GM23338 (cell line): ENCODE data around the gene L3MBTL4. TPM values are rescaled to one million over a fixed set of nuclear protein-coding genes. Genes with fewer than 3 reads are reported as not detected.
"Not testable (repeated sequence)": the region's sequence is repeated elsewhere in the genome, so short reads cannot be mapped to it uniquely, and the experiment has no call there.

Experiments used
- ATAC-seq: fragments of 200-7000 bp; cut with Tn5 transposase; 3 replicates; pipeline ENCODE4 v1.9.1; 2020
- DNase-seq: peaks from one replicate; pipeline ENCODE4 v3.0.0-alpha.2; 2015; ENCODE audit warnings: low spot score
- H2AFZ ChIP-seq: fragments of 200-600 bp; sonication (generic); 2 replicates; pipeline ENCODE4 v1.8.0; 2016; ENCODE audit warnings: antibody characterized with exemption, mild to moderate bottlenecking, moderate library complexity
- H3F3A ChIP-seq: fragments of 200-600 bp; sonication (generic); replicated peaks from 2 replicates; pipeline ENCODE4 v1.8.0; 2017; ENCODE audit warnings: antibody characterized with exemption, mixed run types, low read depth
- H3K27ac ChIP-seq: fragments of 200-600 bp; sonication (generic); 2 replicates; pipeline ENCODE4 v1.6.1; 2016; ENCODE audit warnings: low read depth
- H3K27me3 ChIP-seq: fragments of 200-600 bp; sonication (generic); 2 replicates; pipeline ENCODE4 v1.8.0; 2016; ENCODE audit warnings: mild to moderate bottlenecking, mixed run types, moderate library complexity; ENCODE audit not compliant: insufficient read depth
- H3K36me3 ChIP-seq: fragments of 200-600 bp; sonication (generic); 2 replicates; pipeline ENCODE4 v1.8.0; 2016; ENCODE audit warnings: mild to moderate bottlenecking; ENCODE audit not compliant: insufficient read depth
- H3K4me1 ChIP-seq: fragments of 200-600 bp; sonication (generic); 2 replicates; pipeline ENCODE4 v1.8.0; 2016; ENCODE audit warnings: mild to moderate bottlenecking, moderate library complexity; ENCODE audit not compliant: insufficient read depth
- H3K4me2 ChIP-seq: fragments of 200-600 bp; sonication (generic); 2 replicates; pipeline ENCODE4 v1.7.1; 2017; ENCODE audit warnings: mixed run types
- H3K4me3 ChIP-seq: fragments of 200-600 bp; sonication (generic); 2 replicates; pipeline ENCODE4 v1.6.1; 2016; ENCODE audit warnings: mixed run types
- H3K79me2 ChIP-seq: fragments of 200-600 bp; sonication (generic); replicated peaks from 2 replicates; pipeline ENCODE4 v1.8.0; 2017; ENCODE audit warnings: mild to moderate bottlenecking; ENCODE audit not compliant: insufficient read depth
- H3K9me2 ChIP-seq: fragments of 200-600 bp; sonication (generic); 2 replicates; pipeline ENCODE4 v1.8.0; 2017; ENCODE audit not compliant: insufficient read depth
- H4K20me1 ChIP-seq: fragments of 200-600 bp; sonication (generic); replicated peaks from 2 replicates; pipeline ENCODE4 v1.8.0; 2017; ENCODE audit warnings: mild to moderate bottlenecking; ENCODE audit not compliant: insufficient read depth
- H3K27ac Mint-ChIP-seq: 2 replicates; pipeline ENCODE4 v1.8.0; 2020; ENCODE audit warnings: inconsistent platforms, mild to moderate bottlenecking, moderate library complexity, mixed read lengths
- H3K27me3 Mint-ChIP-seq: 3 replicates; pipeline ENCODE4 v1.8.0; 2022; ENCODE audit warnings: low read depth, mild to moderate bottlenecking, moderate library complexity, mixed read lengths, inconsistent platforms; ENCODE audit not compliant: insufficient read depth, poor library complexity
- H3K36me3 Mint-ChIP-seq: 3 replicates; pipeline ENCODE4 v1.8.0; 2021; ENCODE audit warnings: low read depth, mild to moderate bottlenecking, inconsistent platforms, moderate library complexity, mixed read lengths
- H3K4me1 Mint-ChIP-seq: 3 replicates; pipeline ENCODE4 v1.8.0; 2020; ENCODE audit warnings: mild to moderate bottlenecking, inconsistent platforms, mixed read lengths
- H3K4me3 Mint-ChIP-seq: 3 replicates; pipeline ENCODE4 v1.8.0; 2021; ENCODE audit warnings: moderate library complexity, mild to moderate bottlenecking, inconsistent platforms, mixed read lengths
- H3K9me3 Mint-ChIP-seq: 3 replicates; pipeline ENCODE4 v1.8.0; 2020; ENCODE audit warnings: moderate library complexity, mild to moderate bottlenecking, inconsistent platforms, mixed read lengths
- JUNB ChIP-seq: IDR thresholded peaks from one replicate; pipeline ENCODE4 v1.6.1; 2016; ENCODE audit warnings: antibody characterized with exemption; ENCODE audit not compliant: unreplicated experiment
- ZNF114 ChIP-seq: fragments of 250-450 bp; sonication (Bioruptor Pico); IDR thresholded peaks from 2 replicates; pipeline ENCODE4 v1.5.0; 2020; ENCODE audit warnings: mild to moderate bottlenecking, moderate library complexity
- ZNF462 ChIP-seq: fragments of 250-450 bp; sonication (Bioruptor Pico); IDR thresholded peaks from 2 replicates; pipeline ENCODE4 v1.5.0; 2020; ENCODE audit warnings: mild to moderate bottlenecking, moderate library complexity
- polyA plus RNA-seq: library from polyadenylated mRNA; unstranded; fragments of >200 nt; fragmentation: Nextera tagmentation; extraction: Ambion mirVana; gene quantifications from 2 replicates; pipeline ENCODE4 v1.2.1, GENCODE V29; 2016
- total RNA-seq: library from RNA; depleted of rRNA; stranded (reverse); fragments of >200 nt; shearing (Covaris generic); gene quantifications from 2 replicates; pipeline ENCODE4 v1.2.3, GENCODE V29; 2014

The L3MBTL4 gene
- total and polyA plus RNA-seq, 2 experiments from 2014 or later = 0.48 to 2.8 TPM

GRCh38 chr18:6185782-6186181 is 228.9 kb downstream of the L3MBTL4 start:
- DNase-seq, H3K4me3 ChIP-seq, H3K27ac Mint-ChIP-seq, H3K36me3 ChIP-seq, H3F3A ChIP-seq, H3K9me3 Mint-ChIP-seq, H3K4me3 Mint-ChIP-seq, H3K9me2 ChIP-seq, H3K27me3 Mint-ChIP-seq, H3K36me3 Mint-ChIP-seq, H3K4me2 ChIP-seq, H2AFZ ChIP-seq, H3K4me1 Mint-ChIP-seq, H3K27me3 ChIP-seq, H3K27ac ChIP-seq, H4K20me1 ChIP-seq, H3K79me2 ChIP-seq, H3K4me1 ChIP-seq, ATAC-seq: not testable (repeated sequence)

DNA sequence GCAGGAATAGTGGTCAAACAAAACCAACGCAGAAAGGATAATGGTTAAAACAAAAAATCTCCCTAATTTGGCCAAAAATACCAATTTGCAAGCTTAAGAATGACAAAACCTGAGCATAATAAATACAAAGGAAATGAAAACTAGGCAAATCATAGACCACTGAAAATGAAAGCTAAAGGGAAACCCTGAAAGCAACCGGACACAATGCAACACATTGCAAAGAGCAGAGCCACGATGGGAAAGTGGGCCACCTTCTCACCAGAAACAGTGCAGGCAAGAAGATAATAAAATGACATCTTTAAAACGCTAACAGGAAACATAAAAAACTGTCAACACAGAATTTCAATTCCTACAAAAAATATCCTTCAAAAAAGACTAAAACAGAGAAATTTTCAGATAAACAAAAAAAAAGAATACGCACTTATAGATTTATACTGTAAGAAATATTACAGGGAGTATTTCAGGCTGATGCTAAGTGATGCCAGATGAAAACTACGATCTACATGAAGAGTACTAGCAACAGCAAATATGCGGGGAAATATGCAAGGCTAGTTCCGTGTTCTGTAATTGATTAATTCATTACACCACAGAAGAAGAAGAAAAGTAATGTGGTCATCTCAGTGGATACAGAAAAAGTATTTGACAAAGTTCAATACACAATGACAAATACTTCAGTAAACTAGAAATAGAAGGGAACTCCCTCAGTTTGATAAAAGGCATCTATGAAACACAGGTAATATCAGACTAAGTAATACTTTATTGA is 239.5 kb downstream of the L3MBTL4 start:
- Histone ChIP-seq H3K9me2 (no peaks in the 10 kb centered on the region), H3F3A (no peaks in the 10 kb centered on the region), H3K4me1 (no peaks in the 10 kb centered on the region), H3K36me3 (no peaks in the 10 kb centered on the region), H2AFZ (no peak overlapping the region), H3K4me3 (no peak overlapping the region), H3K27ac (no peak overlapping the region), H3K79me2 (no peaks in the 10 kb centered on the region), H3K27me3 (no peaks in the 10 kb centered on the region), H3K4me2 (no peak overlapping the region), H4K20me1 (no peaks in the 10 kb centered on the region)
- Mint-ChIP-seq H3K27ac (no peak overlapping the region), H3K36me3 (no peaks in the 10 kb centered on the region), H3K4me3 (no peak overlapping the region), H3K27me3 (peaks cover 1% of the 10 kb centered on the region), H3K9me3 (no peaks in the 10 kb centered on the region), H3K4me1 (no peaks in the 10 kb centered on the region)
- no peak for DNase-seq
- TF ChIP-seq ZNF462 (CRISPR knock-in tag) (no peak), JUNB (no peak), ZNF114 (CRISPR knock-in tag) (no peak)
- ATAC-seq = no peak
